ENCODE measurements around the gene ECSCR.

GRCh38 chr5:139501381-139501780 lies 38.8 kb upstream of the ECSCR start:
- TF ChIP-seq, protein P1, sequence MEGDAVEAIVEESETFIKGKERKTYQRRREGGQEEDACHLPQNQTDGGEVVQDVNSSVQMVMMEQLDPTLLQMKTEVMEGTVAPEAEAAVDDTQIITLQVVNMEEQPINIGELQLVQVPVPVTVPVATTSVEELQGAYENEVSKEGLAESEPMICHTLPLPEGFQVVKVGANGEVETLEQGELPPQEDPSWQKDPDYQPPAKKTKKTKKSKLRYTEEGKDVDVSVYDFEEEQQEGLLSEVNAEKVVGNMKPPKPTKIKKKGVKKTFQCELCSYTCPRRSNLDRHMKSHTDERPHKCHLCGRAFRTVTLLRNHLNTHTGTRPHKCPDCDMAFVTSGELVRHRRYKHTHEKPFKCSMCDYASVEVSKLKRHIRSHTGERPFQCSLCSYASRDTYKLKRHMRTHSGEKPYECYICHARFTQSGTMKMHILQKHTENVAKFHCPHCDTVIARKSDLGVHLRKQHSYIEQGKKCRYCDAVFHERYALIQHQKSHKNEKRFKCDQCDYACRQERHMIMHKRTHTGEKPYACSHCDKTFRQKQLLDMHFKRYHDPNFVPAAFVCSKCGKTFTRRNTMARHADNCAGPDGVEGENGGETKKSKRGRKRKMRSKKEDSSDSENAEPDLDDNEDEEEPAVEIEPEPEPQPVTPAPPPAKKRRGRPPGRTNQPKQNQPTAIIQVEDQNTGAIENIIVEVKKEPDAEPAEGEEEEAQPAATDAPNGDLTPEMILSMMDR (IDR thresholded peaks at IDR 0.05): no peak
- no peak for TF ChIP-seq POLR2A (IDR thresholded peaks at IDR 0.05)

All from testis (tissue), 2 donors.